ENCODE data around the gene ZNF665. TPM values are rescaled to one million over a fixed set of nuclear protein-coding genes. Genes with fewer than 3 reads are reported as not detected.

ZNF665 gene
- polyA plus RNA-seq, 3 donors: 0.68 to 1.7 (median 0.88) TPM

- Mint-ChIP-seq H3K4me1 (peaks cover 28% of the 10 kb centered on the region), H3K27ac (no peak overlapping the region), H3K4me3 (peak overlapping the region; percentile 90 to 95), H3K36me3 (peaks cover 8 to 22% of the 10 kb centered on the region in 2 donors), H3K9me3 (peaks cover 25 to 77% (median 63%) of the 10 kb centered on the region in 7 donors), H3K27me3 (ENCODE audit: low read depth in 3 of 3) (peaks cover 3 to 11% (median 4%) of the 10 kb centered on the region in 3 donors)
- no peaks in the 10 kb centered on the region for H4K20me1 ChIP-seq (ENCODE audit: insufficient read depth, low read length)
- H3K27ac ChIP-seq (ENCODE audit: low read depth in 1 of 2, low read length in 2 of 2): no peak overlapping the region
- WGBS (ENCODE audit: insufficient coverage): 98% methylated on average over 5 of the region's 12 CpGs
- no peak overlapping the region for H3K9ac ChIP-seq (ENCODE audit: insufficient read depth, low read length, poor library complexity, severe bottlenecking)
- peaks cover 22 to 23% of the 10 kb centered on the region in 2 donors for H3K4me1 ChIP-seq (ENCODE audit: control insufficient read depth in 1 of 2, insufficient read depth in 2 of 2, low read length in 2 of 2)
- peaks cover 0 to 12% of the 10 kb centered on the region in 2 donors for H3K36me3 ChIP-seq (replicated peaks in 1 of 2; ENCODE audit: control insufficient read depth in 1 of 2, insufficient read depth in 2 of 2, low read length in 2 of 2)
- no peak for TF ChIP-seq CTCF (IDR thresholded peaks at IDR 0.05)
- H3K9me3 ChIP-seq (replicated peaks in 1 of 2; ENCODE audit: control insufficient read depth in 1 of 2, insufficient read depth in 1 of 2, low read length in 2 of 2): peaks cover 33 to 55% of the 10 kb centered on the region in 2 donors
- peak overlapping the region in 1 of 3 experiments; percentile 94 for H3K4me3 ChIP-seq (replicated peaks in 1 of 3; ENCODE audit: low read depth in 2 of 3, low read length in 3 of 3)
- no peaks in the 10 kb centered on the region for H3K27me3 ChIP-seq (ENCODE audit: control insufficient read depth in 2 of 2, insufficient read depth in 2 of 2, low read length in 2 of 2)
- peaks cover 8% of the 10 kb centered on the region for H3K79me2 ChIP-seq (ENCODE audit: insufficient read depth, low read length)
- H2AFZ ChIP-seq (ENCODE audit: insufficient read depth, low read depth, low read length, poor library complexity, severe bottlenecking): no peak overlapping the region
- intact Hi-C loops (cut with micrococcal nuclease): loop anchor here (5.0 to 10.0 kb wide), 8 partner anchors 36 to 551 kb away; partner anchors contain the start of genes ZNF765 (in 2 of the 2), ZNF347 (in 1 of the 2), ZNF525 (in 1 of the 2) and ZNF611 (in 1 of the 2)
- DNase-seq: no peak
- peak overlapping the region; percentile 94 for H3K4me2 ChIP-seq (replicated peaks; ENCODE audit: extremely low read depth, low read length, poor library complexity, severe bottlenecking)
Observed at GRCh38 chr19:53193535-53194222, 521 bp upstream of the ZNF665 start.

- no CpG with 5 or more reads among the region's 3 CpGs for WGBS (ENCODE audit: insufficient coverage)
- no peak overlapping the region for H3K4me3 Mint-ChIP-seq
Observed at GRCh38 chr19:53190253-53190652, 2.9 kb downstream of the ZNF665 start.

More at GRCh38 chr19:53190253-53190652, 2.9 kb downstream of the ZNF665 start:
- H3K9ac ChIP-seq (ENCODE audit: insufficient read depth, low read length, poor library complexity, severe bottlenecking): no peak overlapping the region
- intact Hi-C loops (cut with micrococcal nuclease): loop anchor here (5.0 to 10.0 kb wide), 8 partner anchors 33 to 555 kb away; partner anchors contain the start of genes ZNF765 (in 2 of the 2), ZNF347 (in 1 of the 2), ZNF525 (in 1 of the 2) and ZNF611 (in 1 of the 2)
- H3K27me3 ChIP-seq (ENCODE audit: control insufficient read depth in 2 of 2, insufficient read depth in 2 of 2, low read length in 2 of 2): no peaks in the 10 kb centered on the region
- H3K36me3 Mint-ChIP-seq: peaks cover 8 to 14% of the 10 kb centered on the region in 2 donors
- no peak overlapping the region for H3K27ac Mint-ChIP-seq
- peaks cover 23 to 39% of the 10 kb centered on the region in 2 donors for H3K9me3 ChIP-seq (replicated peaks in 1 of 2; ENCODE audit: control insufficient read depth in 1 of 2, insufficient read depth in 1 of 2, low read length in 2 of 2)
- H3K9me3 Mint-ChIP-seq: peaks cover 25 to 50% (median 47%) of the 10 kb centered on the region in 7 donors
- DNase-seq: no peak
- no peaks in the 10 kb centered on the region for H3K79me2 ChIP-seq (ENCODE audit: insufficient read depth, low read length)
- H3K27me3 Mint-ChIP-seq (ENCODE audit: low read depth in 3 of 3): peaks cover 3 to 7% (median 4%) of the 10 kb centered on the region in 3 donors
- peaks cover 0 to 12% of the 10 kb centered on the region in 2 donors for H3K36me3 ChIP-seq (replicated peaks in 1 of 2; ENCODE audit: control insufficient read depth in 1 of 2, insufficient read depth in 2 of 2, low read length in 2 of 2)
- no peaks in the 10 kb centered on the region for H4K20me1 ChIP-seq (ENCODE audit: insufficient read depth, low read length)
- H3K4me1 Mint-ChIP-seq: peaks cover 26% of the 10 kb centered on the region
- no peak overlapping the region for H3K4me3 ChIP-seq (replicated peaks in 1 of 3; ENCODE audit: low read depth in 2 of 3, low read length in 3 of 3)
- no peak overlapping the region for H2AFZ ChIP-seq (ENCODE audit: insufficient read depth, low read depth, low read length, poor library complexity, severe bottlenecking)
- TF ChIP-seq CTCF (IDR thresholded peaks at IDR 0.05): no peak
- no peak overlapping the region for H3K27ac ChIP-seq (ENCODE audit: low read depth in 1 of 2, low read length in 2 of 2)
- no peak overlapping the region for H3K4me2 ChIP-seq (replicated peaks; ENCODE audit: extremely low read depth, low read length, poor library complexity, severe bottlenecking)
- H3K4me1 ChIP-seq (ENCODE audit: control insufficient read depth in 1 of 2, insufficient read depth in 2 of 2, low read length in 2 of 2): peaks cover 12 to 15% of the 10 kb centered on the region in 2 donors
